AG04450 (cell line): Measurements from ENCODE around the gene SIX5. TPM values are rescaled to one million over a fixed set of nuclear protein-coding genes. Genes with fewer than 3 reads are reported as not detected.

Experiments used
- CTCF ChIA-PET: fragments of 300-600, 350-600 bp; formaldehyde crosslinking; extraction: SDS; loops from one replicate; lab custom pipeline; 2022; ENCODE audit warnings: antibody characterized with exemption, inconsistent platforms; lab: Charles Lee
- POLR2A ChIA-PET: fragments of 350-600 bp; formaldehyde crosslinking; extraction: SDS; loops from one replicate; lab custom pipeline; 2021; ENCODE audit warnings: antibody characterized with exemption, inconsistent platforms; lab: Yijun Ruan, JAX
- DNase-seq: peaks from one replicate; pipeline ENCODE4 v3.0.0-alpha.2; 2011; ENCODE audit warnings: low read depth, low spot score
- H3K27ac ChIP-seq: one replicate; pipeline ENCODE4 v1.5.1; 2012; ENCODE audit warnings: low read depth, low read length, control low read depth
- H3K27me3 ChIP-seq: one replicate; pipeline ENCODE4 v1.6.0; 2012; ENCODE audit warnings: low read length; ENCODE audit not compliant: control insufficient read depth, insufficient read depth
- H3K4me3 ChIP-seq: 2 replicates; pipeline ENCODE4 v1.5.1; 2011; ENCODE audit warnings: mild to moderate bottlenecking, low read depth, low read length, control low read depth
- H3K9me3 ChIP-seq: 2 replicates; pipeline ENCODE4 v1.5.1; 2012; ENCODE audit warnings: low read length; ENCODE audit not compliant: control insufficient read depth, insufficient read depth
- polyA plus RNA-seq: library from polyadenylated mRNA; depleted of rRNA; stranded (reverse); fragments of >200 nt; gene quantifications from 2 replicates; pipeline ENCODE4 v1.2.3, GENCODE V29; 2011
- TF ChIP-seq, protein P1 (sequence below): IDR thresholded peaks from 2 replicates; pipeline ENCODE4 v1.5.1; 2011; ENCODE audit warnings: low read depth, low read length, control low read depth, inconsistent platforms

Gene SIX5
- polyA plus RNA-seq, 1 experiment = 4.4 TPM

DNA sequence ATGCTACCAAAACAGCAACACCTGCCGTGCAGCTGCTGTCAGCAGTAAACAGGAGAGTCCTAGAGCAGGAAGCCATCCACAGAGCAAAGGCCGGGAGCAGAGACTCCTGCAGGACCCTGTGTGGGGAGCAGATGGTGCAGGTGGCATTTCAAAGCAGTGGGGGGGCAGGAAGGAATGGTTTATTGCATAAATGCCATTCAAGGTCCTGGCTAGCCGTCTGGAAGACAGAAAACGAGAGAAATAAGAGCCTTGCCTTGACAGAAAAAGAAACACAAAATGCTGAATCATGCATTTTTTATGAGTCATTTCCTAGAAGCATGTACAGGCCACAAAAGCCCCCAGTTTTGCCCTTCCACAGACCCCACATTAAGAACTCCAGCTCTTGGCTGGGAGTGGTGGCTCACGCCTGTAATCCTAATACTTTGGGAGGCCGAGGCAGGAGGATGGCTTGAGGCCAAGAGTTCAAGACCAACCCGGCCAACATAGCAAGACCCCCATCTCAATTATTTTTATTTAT is 40.6 kb upstream of the SIX5 start:
- CTCF ChIA-PET = interaction anchor here (0.6 to 1.5 kb wide), 2 partner anchors 10 to 39 kb away, joined by 4 to 5 read pairs; no protein-coding TSS in a partner anchor

DNA sequence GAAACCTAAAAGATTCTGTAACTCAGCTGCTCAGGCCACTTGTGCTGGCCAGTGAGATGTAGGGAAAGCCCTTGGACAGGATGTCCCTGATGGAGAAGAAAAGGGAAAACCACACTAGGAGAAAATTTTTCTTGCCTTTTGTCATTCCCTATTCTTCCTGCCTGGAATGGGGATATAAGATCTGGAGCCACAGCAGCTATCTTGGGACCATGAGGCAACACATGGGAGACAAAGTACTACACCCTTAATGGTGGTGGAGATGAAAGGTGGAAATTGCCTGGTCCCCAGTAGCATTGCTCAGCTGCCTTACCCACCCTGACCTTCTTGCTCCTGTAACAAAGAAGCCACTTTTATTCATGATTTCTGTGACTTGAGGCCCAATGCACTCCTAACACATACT is 36.7 kb upstream of the SIX5 start:
- Histone ChIP-seq H3K27ac (no peak overlapping the region), H3K9me3 (peaks cover 5% of the 10 kb centered on the region; the same call in 1 of the 2 replicates), H3K4me3 (no peak overlapping the region), H3K27me3 (no peaks in the 10 kb centered on the region)
- no peak for DNase-seq
- TF ChIP-seq, protein P1, sequence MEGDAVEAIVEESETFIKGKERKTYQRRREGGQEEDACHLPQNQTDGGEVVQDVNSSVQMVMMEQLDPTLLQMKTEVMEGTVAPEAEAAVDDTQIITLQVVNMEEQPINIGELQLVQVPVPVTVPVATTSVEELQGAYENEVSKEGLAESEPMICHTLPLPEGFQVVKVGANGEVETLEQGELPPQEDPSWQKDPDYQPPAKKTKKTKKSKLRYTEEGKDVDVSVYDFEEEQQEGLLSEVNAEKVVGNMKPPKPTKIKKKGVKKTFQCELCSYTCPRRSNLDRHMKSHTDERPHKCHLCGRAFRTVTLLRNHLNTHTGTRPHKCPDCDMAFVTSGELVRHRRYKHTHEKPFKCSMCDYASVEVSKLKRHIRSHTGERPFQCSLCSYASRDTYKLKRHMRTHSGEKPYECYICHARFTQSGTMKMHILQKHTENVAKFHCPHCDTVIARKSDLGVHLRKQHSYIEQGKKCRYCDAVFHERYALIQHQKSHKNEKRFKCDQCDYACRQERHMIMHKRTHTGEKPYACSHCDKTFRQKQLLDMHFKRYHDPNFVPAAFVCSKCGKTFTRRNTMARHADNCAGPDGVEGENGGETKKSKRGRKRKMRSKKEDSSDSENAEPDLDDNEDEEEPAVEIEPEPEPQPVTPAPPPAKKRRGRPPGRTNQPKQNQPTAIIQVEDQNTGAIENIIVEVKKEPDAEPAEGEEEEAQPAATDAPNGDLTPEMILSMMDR = no peak
- ChIA-PET CTCF (interaction anchor here (1.8 kb wide), 1 partner anchor 11 kb away, joined by 12 read pairs; no protein-coding TSS in a partner anchor), POLR2A (interaction anchor here (0.8 kb wide), 1 partner anchor 13 kb away, joined by 3 read pairs; the partner anchor contains the start of gene DMWD)

More for the DNA sequence above, 40.6 kb upstream of the SIX5 start:
- Histone ChIP-seq H3K9me3 (no peaks in the 10 kb centered on the region; the same call in 1 of the 2 replicates), H3K4me3 (no peak overlapping the region), H3K27ac (peak overlapping the region; percentile 95), H3K27me3 (no peaks in the 10 kb centered on the region)
- DNase-seq = peak; percentile 52
- TF ChIP-seq, protein P1 = no peak
- POLR2A ChIA-PET = interaction anchor here (1.0 to 1.7 kb wide), 2 partner anchors 11 to 40 kb away, joined by 7 read pairs; partner anchors contain the start of gene SIX5

DNA sequence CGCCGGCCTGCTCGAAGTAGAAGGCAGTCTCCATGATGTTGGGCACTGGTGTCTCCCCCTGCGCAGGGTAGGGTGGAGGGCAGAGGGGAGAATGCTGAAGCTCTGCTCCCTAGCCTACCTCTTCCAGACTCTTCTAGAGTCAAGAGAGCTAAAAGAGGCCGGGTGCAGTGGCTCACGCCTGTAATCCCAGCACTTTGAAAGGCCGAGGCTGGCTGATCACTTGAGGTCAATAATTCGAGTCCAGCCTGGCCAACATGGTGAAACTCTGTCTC is 35.8 kb upstream of the SIX5 start:
- ChIA-PET POLR2A (no interaction called here), CTCF (interaction anchor here (0.5 to 1.8 kb wide), 2 partner anchors 12 to 74 kb away, joined by 3 to 12 read pairs; partner anchors contain the start of gene FBXO46)

DNA sequence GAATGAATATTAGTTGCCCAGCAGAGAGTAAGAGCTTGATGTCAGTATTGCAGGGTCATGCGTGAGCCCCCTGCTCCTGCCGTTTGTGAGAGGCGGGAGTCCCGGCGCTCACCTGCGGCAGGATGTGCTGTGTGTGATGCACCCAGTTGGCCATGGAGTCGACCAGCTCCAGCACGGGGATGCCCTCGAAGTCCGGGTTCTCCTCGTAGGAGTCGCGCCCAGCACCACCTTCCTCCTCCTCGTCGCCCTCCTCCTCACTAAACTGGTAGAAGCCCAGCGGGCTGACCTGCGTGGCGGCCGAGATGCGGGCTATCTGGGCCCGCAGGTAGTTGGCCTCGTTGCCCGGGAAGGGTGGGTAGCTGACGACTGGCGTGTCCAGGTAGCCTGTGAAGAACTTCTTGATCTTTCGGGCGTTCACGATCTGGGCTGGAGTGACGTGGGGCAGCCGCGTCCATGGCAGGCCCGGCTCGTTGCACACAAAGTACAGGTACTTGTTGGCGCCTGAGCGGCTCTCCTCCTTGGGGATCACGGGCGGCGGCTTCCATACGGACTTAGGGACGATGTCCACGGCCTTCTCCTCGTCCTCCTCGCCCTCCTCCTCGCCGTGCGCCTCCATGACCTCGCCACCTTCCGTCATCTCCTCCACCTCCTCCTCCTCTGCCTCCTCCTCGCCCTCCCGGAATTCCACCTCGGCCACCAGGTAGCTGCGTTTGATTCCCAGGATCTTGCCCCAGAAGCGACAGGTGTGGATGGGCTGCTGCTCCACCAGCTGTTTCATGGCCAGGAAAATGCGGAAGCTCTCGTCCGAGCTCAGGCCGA is 35.3 kb upstream of the SIX5 start:
- Histone ChIP-seq H3K9me3 (peaks cover 5% of the 10 kb centered on the region; the same call in 1 of the 2 replicates), H3K4me3 (no peak overlapping the region), H3K27ac (no peak overlapping the region), H3K27me3 (no peaks in the 10 kb centered on the region)
- TF ChIP-seq, protein P1 = no peak
- no peak for DNase-seq
- ChIA-PET CTCF (interaction anchor here (0.5 to 1.8 kb wide), 3 partner anchors 12 to 74 kb away, joined by 3 to 12 read pairs (median 7); partner anchors contain the start of gene FBXO46), POLR2A (interaction anchor here (0.7 kb wide), 1 partner anchor 16 kb away, joined by 3 read pairs; no protein-coding TSS in a partner anchor)

More for the DNA sequence above, 35.8 kb upstream of the SIX5 start:
- Histone ChIP-seq H3K27me3 (no peaks in the 10 kb centered on the region), H3K9me3 (peaks cover 5% of the 10 kb centered on the region; the same call in 1 of the 2 replicates), H3K4me3 (no peak overlapping the region), H3K27ac (no peak overlapping the region)
- no peak for DNase-seq
- TF ChIP-seq, protein P1 = no peak
